Measurements from ENCODE around the gene ADAMTSL3. TPM values are rescaled to one million over a fixed set of nuclear protein-coding genes. Genes with fewer than 3 reads are reported as not detected.

The ADAMTSL3 gene
- total and polyA plus RNA-seq, 2 of the 8 experiments (the other 6 are each of a cell fraction or from before 2014, with no cell fraction given): 0.35 to 1.4 TPM

GRCh38 chr15:83844742-83845141 lies 190.8 kb downstream of the ADAMTSL3 start (continued):
- TF ChIP-seq CHD7 (IDR thresholded peaks at IDR 0.05; ENCODE audit: insufficient replicate concordance, low read length): no peak
- no peak for TF ChIP-seq RFX5 (IDR thresholded peaks at IDR 0.05; ENCODE audit: borderline replicate concordance, low read depth, low read length)
- TF ChIP-seq ASH2L (IDR thresholded peaks at IDR 0.05; ENCODE audit: low read length): no peak
- TF ChIP-seq SIX5 (IDR thresholded peaks at IDR 0.05; ENCODE audit: low read depth, low read length): no peak
- no peak for TF ChIP-seq SIRT6 (IDR thresholded peaks at IDR 0.05; ENCODE audit: low read length)
- no peak for TF ChIP-seq SP2 (IDR thresholded peaks at IDR 0.05; ENCODE audit: low read length)
- TF ChIP-seq POU5F1 (IDR thresholded peaks at IDR 0.05; ENCODE audit: low read depth, low read length): no peak
- TF ChIP-seq TBP (IDR thresholded peaks at IDR 0.05; ENCODE audit: low read depth, low read length): no peak
- TF ChIP-seq KDM4A (IDR thresholded peaks at IDR 0.05; ENCODE audit: low read depth, low read length, severe bottlenecking): no peak
